ENCODE measurements around the gene LIN52.

Gene LIN52, protein sequence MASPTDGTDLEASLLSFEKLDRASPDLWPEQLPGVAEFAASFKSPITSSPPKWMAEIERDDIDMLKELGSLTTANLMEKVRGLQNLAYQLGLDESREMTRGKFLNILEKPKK

DNA sequence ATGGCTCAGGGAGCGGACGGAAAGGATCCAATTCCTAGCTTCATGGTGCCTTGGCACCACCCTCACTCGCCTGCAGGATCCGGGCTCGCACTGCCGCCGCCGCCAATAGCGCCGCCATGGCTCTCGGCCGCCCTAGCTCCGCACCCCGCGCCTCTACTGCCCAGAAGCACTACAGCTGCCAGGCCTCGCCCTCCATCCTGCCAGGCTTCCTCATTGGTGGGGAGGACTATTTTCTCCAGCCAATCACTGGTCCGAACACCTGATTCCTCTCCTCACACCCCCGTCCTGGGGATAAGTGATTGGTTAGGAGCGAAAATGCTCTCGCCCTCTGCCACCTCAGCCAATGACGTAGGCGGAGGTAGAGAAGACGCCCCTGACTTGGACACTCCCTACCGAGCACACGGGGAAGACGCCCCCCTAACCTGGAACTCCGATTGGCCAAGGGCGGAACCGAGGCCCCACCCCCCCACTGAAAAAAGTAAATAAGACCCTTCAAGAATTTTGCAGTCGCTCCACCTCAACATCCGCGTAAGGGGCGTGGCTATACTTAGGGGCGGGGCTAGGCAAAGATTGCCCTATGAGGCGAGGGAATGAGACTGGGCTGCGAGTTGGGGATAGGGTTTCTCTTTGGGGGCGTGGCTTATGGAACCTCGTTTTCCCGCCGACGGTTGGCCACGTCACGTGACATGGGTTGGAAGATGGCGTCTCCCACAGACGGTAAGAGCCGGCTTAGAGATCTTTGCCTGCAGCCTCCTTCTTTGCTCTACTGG lies at the start of gene LIN52, which contains the start of gene ALDH6A1:
Gene LIN52, plus strand, starts transcription at position 680 of the 770 bp plus-strand sequence. Its CDS starts 19 bp downstream, at position 699.
Gene ALDH6A1, minus strand, starts transcription at position 177 of the 770 bp plus-strand sequence. Its CDS starts 59 bp downstream, at position 118.
- DNase-seq (ENCODE audit: low read depth): peak; percentile 100

DNA sequence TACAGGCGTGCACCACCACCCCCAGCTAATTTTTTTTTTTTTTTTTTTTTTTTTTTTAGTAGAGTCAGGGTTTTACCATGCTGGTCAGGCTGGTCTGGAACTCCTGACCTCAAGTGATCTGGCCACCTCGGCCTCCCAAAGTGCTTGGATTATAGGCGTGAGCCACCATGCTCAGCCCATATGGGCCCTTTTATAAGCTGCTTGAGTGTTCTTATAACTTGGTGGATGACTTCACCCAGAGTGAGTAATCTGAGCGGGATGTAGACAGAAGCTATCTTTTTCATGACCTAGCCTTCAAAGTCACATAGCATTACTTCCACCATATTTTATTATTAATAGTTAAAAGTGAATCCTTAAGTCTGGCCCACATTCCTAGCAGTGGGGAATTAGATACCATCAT lies 49.2 kb upstream of the LIN52 start:
- no peak for DNase-seq (ENCODE audit: low read depth)

DNA sequence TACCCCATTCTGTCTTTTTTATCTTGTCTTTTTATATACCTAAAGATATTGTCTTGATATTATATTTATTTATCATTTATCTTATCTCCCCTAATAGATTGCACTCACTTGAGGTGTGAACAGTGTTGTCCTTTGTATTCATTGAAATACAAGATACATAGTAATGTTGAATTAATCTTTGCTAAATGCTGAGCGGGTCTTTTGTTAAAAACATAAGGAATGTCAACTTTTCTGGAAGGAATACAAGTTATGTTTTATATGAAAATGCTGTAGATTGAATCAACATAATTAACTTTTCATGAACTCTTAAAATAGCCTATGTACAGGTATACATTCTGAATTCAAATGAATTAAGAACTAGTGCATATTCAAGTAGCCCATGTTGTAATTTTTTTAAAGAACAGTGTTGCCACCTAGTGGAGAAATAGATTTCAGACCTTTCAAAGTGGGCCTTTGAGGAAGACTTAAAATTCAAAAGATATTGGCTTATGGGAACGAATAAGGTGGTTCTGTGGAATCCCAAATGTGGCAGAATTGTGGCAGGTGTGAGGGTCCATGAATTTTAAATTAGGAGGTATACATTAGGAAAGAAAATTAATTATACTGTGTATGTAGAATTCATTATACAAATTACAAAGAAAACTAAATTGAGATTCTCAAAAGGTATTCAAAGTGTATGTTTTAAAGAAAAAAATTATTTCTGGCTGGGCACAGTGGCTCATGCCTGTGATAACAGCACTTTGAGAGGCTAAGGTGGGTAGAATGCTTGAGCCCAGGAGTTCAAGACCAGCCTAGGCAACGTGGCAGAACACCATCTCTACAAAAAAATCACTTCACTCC lies 46.5 kb upstream of the LIN52 start:
- no peak for DNase-seq (ENCODE audit: low read depth)

DNA sequence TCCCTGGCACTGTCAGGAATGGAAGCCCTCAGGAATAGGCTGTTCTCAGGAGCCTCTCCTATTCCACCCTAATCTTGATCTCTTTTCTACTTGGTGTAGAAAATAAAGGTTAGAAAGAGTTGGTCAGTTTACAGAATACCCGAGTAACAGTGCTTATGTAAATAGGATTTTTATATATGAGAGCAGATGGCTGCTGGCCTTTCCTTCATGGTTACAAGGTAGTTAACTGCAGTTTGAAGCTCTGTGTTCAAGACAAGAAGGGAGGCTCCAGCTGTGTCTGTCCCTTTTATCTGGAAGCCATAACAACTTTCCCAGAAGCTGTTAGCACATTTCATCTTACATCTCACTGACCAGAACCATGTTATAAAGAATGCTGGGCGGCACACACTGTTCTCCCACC lies 42.5 kb upstream of the LIN52 start:
- DNase-seq (ENCODE audit: low read depth): no peak

DNA sequence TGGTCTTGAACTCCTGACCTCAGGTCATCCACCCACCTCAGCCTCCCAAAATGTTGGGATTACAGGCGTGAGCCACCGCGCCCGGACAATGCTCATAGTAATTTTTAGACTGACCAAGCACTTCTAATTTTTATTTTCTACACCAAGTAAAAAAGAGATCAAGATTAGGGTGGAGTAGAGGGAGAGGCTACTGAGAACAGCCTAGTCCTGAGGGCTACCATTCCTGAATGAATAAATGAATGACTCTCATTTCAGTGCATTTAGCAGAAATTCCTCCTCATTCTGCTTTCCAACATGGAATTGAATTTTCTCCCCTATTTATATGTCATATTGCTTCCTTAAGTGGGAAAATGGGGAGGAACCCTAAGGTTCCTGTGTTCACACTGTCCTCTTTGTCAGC lies 39.2 kb upstream of the LIN52 start:
- no peak for DNase-seq (ENCODE audit: low read depth)

DNA sequence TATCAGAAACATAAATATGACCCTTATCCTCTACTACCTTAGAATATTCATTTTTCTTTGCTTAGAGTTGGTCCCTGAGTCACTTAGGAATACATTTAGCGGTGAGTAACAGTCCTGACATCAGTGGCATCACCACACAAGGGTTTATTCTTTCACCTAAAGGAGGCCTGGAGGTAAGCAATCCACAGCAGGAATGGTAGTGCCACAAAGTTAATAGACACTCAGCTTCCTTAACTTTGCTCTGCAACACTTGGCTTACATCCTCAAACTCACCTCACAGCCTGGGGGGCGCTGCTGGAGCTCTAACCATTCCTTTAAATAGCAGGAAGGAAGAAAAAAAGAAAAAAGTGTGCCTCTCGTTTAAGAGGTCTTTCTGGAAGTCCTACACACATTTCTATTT lies 36.5 kb upstream of the LIN52 start:
- DNase-seq (ENCODE audit: low read depth): no peak

DNA sequence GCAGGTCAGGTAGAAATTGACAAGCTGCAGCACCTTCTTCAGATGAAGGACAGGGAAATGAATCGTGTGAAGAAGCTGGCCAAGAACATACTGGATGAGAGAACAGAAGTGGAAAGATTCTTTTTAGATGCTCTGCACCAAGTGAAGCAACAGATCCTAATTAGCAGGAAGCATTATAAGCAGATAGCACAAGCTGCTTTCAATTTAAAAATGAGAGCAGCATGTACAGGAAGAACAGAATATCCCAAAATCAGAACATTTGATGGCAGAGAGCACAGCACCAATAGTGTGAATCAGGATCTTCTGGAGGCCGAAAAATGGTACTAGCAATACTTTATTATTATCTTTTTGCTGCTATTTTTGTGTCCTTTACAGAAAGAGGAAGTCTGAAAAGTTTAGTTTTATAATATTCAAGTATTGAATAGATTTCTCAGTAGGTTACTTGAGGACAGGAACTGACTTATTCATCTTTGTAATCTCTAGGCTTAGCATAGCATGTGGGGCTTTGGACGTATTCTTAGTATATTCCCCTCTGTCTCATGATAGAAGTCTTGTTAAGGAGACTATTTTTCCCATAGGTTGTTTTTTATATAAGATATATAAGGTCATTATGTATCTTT lies 34.8 kb upstream of the LIN52 start:
- DNase-seq (ENCODE audit: low read depth): no peak

DNA sequence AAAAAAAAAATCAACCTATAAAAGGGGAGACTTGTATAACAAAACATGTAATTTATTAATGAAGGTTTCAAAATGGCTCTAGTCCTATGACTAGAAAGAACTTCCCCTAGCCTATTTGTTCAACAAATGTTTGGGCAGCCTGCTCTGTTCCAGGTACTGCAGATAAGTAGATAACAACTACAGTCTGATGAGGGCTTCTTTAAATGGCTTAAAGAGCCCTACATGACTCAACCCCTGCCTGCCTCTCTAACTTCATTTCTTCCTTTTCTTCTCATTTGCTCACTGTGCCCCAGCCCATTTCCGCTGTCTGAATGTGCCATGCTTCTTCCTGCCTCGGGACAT lies 22.0 kb upstream of the LIN52 start:
- no peak for DNase-seq (ENCODE audit: low read depth)

DNA sequence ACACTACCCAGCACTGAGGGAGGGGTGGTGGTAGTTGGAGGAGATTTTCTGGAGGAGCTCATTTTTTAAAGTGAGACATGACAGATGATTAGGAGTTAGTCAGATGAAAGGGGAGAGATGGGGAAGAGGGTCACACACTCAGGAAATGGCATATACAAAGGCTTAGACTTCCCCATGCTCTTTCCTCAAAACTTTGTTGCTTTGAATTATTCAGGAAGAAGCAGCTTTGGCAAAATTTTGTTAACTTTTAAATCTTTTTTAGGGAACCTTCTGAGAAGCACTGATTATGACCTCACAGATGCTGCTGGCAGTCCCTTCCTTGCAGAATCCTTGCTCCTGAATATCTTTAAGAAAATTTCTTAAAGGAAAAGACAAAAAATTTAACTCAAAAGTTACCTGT lies 20.3 kb upstream of the LIN52 start:
- DNase-seq (ENCODE audit: low read depth): no peak

DNA sequence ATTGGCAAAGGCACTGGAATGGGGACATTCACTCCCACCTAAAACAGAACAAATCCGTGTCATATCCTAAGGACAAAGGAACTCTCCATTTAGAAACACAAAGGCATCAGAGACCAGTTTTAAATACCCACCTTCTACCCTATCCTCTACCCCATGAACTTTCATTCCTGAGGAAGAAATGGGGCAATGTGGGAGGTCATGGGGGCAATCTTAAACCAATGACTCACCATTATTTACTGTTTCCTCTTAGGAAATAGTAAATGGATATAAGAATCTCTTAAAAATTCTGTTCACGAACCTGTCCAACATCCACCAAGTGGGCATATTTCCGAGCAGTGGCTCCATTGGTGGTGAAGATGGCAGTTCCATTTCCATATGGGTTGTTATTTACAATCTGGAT lies 19.9 kb upstream of the LIN52 start:
- no peak for DNase-seq (ENCODE audit: low read depth)

DNA sequence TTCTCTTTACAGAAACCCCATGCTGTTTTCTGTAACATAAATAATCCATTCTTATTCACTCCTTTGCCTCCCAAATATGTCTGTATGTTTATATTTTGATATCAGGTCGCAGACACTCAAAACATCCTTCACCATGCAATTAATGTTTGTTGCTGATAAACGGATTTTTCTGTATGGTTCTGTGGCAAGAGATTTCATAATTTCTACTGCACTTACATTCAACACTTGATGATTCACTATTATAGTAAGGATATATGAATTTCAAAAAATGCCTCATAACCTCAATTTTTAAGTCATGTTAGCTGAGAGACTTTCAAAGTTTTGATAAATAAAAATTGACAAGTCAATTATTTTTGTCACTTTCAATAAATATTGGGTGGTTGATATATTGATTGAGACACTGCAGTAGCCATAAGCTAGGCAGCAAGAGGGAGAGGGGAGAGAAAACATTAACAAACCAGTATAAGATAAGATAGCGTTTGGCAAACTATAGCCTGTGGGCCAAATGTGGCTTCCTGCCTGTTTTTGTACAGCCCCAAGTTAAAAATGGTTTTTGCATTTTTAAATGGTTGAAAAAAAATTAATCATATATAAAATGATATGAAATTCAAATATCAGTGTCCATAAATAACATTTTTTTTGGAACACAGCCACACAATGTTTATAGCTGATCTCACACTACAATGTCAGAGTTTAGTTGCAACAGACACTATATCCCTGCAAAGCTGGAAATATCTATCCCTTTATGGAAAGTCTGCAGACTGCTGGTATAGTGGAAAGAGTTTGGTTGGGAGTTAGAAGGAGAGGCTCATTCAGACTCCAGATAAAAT lies 18.8 kb upstream of the LIN52 start:
- no peak for DNase-seq (ENCODE audit: low read depth)

DNA sequence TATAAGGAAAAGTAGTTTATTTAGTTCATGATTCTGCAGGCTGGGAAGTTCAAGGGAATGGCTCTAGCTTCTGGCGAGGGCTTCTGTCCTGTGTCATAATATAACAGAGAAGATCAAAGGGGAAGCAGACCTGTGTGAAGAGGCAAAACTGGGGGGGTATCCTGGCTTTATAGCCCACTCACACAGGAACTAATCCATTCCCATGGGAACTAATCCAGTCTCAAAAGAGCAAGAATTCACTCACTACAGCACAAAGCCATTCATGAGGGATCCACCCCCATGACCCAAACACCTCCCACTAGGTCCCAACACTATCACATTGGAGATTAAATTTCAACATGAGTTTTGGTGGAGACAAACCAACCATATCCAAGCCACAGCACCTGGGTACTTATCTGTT lies 7.4 kb upstream of the LIN52 start:
- DNase-seq (ENCODE audit: low read depth): no peak

DNA sequence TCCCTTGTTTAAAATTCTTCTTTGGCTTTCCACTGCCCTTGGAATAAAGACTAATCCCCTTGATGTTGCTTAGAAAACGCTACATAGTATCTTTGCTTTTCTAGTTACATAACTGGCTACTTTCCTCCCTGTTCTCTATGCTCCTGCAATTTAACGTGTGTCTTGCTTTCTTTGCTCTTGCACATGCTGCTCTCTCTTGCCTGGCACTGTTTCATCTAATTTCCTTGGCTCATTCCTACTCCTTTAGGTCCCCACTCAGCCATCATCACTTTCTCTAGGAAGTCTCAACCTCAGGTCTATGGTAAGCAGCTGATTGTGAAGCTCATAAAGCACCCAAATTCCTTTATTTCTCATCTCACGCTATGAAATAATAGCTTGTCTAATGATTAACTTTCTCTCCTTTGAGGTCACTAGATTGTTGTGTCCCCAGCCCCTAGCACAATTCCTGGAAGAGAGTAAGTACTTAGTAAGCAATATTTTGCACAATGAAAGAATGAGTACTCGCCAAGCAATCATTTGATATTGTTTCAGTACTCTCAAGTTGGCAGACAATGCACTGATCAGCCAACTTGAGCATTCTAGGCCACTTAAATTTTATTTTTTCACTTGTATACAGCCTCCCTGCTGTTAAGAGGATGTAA lies 3.8 kb upstream of the LIN52 start:
- DNase-seq (ENCODE audit: low read depth): no peak

DNA sequence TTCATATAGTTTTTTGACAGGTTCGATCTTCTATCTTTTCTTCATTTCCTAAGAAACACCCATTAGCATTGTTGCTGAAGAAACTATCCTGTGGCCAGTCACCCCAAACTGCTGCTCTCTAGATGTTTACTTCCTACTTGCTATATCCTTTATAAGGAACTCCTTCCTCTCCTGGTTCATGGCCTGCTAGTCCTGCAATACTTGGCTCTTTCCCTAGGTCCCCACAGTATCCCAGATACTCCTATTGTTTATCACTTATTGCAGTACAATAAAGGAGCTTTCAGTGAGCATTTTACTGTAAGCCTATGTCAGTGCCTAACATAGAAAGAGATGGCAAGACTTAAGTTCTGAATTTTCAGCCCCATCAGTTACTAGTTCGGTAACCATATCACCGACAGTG lies 3.3 kb upstream of the LIN52 start:
- DNase-seq (ENCODE audit: low read depth): no peak

DNA sequence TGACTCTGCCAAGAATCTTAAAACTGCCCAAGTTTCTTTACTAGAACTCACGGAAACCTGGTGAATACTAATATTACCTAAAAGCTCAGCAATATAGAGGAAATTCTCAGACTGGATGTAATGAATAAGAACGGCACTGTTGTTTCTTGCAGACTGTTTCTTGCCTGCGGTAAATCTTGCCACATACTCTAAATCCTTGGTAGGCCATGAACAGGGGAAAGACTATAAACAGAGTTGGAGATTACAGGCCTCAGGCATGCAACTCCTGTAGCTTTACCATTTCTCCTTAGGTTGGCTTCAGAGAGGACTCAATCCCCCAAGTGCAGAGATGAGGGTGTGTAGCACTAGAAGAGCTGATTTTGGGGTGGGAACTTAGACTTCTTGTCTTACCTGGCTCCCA lies 1.6 kb upstream of the LIN52 start:
- no peak for DNase-seq (ENCODE audit: low read depth)

DNA sequence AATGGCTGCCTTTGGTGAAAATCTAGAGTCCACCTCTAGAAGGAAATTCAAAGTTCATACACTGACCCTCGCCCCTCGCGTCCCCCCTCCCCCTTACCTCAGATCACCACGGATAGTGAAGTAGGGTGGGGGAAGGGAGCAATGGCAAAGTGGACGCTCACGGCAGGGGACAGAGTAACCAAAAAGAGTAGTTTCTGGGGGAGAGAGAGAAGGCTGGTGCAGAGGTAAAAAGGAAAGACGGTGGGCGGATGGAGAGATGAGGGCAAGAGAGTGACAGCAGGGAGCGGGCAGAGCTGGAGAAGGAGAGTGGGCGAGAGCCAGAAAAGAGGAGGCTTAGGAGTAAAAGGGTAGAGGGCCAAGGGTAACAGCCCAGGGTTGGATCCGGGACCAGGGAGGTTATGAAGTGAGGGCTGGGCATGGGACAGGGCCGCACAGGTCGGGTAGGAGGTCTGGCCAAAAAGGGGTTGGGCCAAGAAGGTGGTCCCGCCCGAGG lies 926 bp upstream of the LIN52 start:
- no peak for DNase-seq (ENCODE audit: low read depth)

DNA sequence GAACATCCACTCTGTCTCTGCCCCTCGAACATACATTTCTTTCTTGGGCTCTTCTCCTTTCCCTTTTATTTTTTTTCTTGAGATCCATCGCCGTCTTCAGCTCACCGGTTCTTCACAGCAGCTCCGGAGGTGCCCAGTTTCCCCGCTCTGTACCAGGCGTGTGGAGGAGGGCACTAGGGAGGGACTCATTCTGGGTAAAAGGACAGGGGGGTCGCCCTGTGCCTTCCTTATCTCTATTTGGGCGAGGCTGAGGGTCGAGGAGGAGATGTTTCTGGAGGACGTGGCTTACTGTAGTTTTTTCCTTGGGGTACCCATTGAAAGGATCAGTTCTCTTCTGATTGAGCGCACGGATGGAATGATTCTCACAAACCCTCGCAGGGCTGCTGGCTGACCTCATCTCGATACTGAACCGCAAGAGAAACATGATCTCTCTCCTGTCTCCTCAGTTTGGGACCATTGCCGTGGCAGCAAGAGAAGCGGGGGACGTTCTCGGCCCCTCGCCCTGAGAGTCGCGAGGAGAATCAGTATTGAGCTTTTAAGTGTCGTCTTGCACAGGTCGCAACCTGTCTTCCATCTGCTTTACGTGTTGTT lies 386 bp downstream of the LIN52 start:
- DNase-seq (ENCODE audit: low read depth): no peak

DNA sequence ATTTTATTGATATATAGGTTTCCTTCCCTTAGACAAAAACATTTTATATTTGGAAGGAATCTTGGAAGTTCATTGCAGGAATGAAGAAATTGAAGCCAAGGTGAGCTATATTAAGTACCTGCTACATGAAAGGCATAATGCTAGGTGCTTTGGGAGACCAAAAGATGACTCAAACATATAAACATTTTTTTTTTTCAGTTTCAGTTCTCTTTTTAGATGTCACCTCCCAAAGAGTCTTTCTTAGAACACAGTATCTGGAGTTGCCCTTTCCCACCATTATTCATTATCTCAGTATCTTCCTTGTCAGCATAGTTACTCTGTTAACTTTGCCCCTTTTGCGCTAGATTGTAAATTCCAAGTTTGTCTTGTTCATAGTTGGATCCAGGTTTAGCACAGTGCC lies 1.1 kb downstream of the LIN52 start:
- DNase-seq (ENCODE audit: low read depth): no peak

DNA sequence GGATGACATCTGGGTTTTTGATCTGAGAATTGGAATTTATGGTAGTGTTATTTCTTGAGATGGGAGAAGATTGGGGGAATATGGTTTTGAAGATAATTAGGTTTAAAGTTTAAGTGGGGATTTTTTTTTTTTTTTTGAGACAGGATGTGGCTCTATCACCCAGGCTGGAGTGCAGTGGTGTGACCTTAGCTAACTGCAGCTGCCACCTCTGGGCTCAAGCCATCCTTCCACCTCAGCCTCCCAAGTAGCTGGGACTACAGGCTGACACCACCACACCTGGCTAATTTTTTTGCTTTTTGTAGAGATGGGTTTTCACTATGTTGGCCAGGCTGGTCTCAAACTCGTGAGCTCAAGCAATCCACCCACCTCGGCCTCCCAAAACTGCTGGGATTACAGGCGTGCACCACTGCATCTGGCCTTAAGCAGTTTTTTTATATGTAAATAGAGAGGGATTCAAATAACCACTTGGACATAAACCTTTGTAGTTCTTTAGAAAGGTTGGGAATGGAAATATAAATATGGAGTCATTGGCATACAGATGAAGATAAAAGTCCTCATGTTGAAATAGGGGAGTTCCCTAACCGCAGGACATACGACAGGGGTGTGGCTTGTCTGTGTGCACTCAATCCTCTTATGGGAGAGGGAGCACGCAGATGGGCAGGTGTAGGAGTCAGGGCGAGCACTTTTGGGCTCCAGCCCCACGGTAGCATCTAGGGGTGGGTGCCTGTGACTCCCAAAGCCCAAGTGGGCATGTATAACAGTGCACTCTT lies 4.7 kb downstream of the LIN52 start:
- no peak for DNase-seq (ENCODE audit: low read depth)

DNA sequence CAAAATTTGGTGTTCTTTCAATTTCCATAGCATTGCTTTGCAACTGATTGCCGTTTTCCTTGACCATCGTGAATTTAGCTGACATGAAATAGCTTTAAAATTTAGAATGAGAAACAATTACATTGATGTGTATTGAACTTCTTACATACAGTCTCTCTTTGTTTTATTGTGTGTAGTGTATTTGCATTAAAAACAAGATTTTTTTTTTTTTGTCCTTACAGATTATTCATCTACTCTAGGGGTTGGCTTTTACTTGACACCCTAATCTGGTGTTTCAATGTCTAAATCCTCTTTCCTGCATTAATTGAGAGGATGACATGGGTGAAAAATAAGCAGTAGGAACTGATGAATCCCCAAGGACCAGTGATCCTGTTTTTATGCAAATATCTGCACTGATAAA lies 20.6 kb downstream of the LIN52 start:
- no peak for DNase-seq (ENCODE audit: low read depth)
